Measurements from ENCODE around the gene ZBTB21.

The ZBTB21 gene

DNA sequence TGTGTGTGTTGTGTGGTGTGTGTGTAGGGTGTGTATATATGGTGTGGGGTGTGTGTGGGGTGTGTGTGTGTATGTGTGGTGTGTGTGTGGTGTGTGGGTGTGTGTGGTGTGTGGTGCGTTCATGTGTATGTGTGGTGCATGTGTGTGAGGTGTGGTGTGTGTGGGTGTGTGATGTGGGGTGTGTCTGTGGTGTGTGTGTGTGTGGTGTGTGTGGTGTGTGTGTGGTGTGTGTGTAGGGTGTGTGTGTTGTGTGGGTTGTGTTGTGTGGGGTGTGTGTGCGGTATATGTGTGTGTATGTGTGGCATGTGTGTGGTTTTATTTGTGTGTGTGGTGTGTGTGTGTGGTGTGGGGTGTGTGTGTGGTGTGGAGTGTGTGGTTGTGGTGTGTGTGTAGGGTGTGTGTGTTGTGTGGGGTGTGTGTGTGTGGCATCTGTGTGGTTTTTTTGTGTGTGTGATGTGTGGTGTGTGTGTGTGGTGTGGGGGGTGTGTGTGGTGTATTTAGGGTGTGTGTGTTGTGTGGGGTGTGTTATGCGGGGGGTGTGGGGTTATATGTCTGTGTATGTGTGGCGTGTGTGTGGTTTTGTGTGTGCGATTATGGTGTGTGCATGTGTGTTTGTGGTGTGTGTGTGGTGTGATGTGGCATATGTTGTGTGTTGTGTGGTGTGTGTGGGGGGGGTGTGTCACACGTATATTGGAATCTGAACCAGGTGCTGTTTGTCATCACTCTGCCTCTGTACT is 17.1 kb upstream of the ZBTB21 start:
- H3K27me3 ChIP-seq (ENCODE audit: insufficient read depth, low read length): no peaks in the 10 kb centered on the region
- peaks cover 4% of the 10 kb centered on the region; the same call in 1 of the 2 replicates for H3K4me1 ChIP-seq (ENCODE audit: insufficient read depth, low read length)
- H3K36me3 ChIP-seq (ENCODE audit: insufficient read depth, low read depth, low read length): no peaks in the 10 kb centered on the region
- H3K9ac ChIP-seq (ENCODE audit: low read depth, low read length): no peak overlapping the region
- H3K4me3 ChIP-seq (ENCODE audit: low read length): no peak overlapping the region
- H3K27ac ChIP-seq (ENCODE audit: low read length): no peak overlapping the region
- no peaks in the 10 kb centered on the region for H3K9me3 ChIP-seq (ENCODE audit: insufficient read depth, low read depth, low read length)

- Histone ChIP-seq H3K27ac (ENCODE audit: low read length) (no peak overlapping the region), H3K27me3 (ENCODE audit: insufficient read depth, low read length) (peaks cover 5% of the 10 kb centered on the region), H3K9me3 (ENCODE audit: insufficient read depth, low read depth, low read length) (no peaks in the 10 kb centered on the region), H3K9ac (ENCODE audit: low read depth, low read length) (no peak overlapping the region), H3K36me3 (ENCODE audit: insufficient read depth, low read depth, low read length) (no peaks in the 10 kb centered on the region), H3K4me1 (ENCODE audit: insufficient read depth, low read length) (peaks cover 12% of the 10 kb centered on the region; the same call in 1 of the 2 replicates), H3K4me3 (ENCODE audit: low read length) (no peak overlapping the region)
Observed at GRCh38 chr21:42026082-42026435, 15.9 kb upstream of the ZBTB21 start.

GRCh38 chr21:42025376-42026081 is 15.4 kb upstream of the ZBTB21 start:
- Histone ChIP-seq H3K4me3 (ENCODE audit: low read length) (no peak overlapping the region), H3K4me1 (ENCODE audit: insufficient read depth, low read length) (peaks cover 12% of the 10 kb centered on the region; the same call in 1 of the 2 replicates), H3K9me3 (ENCODE audit: insufficient read depth, low read depth, low read length) (no peaks in the 10 kb centered on the region), H3K27me3 (ENCODE audit: insufficient read depth, low read length) (peaks cover 10% of the 10 kb centered on the region), H3K9ac (ENCODE audit: low read depth, low read length) (no peak overlapping the region), H3K27ac (ENCODE audit: low read length) (no peak overlapping the region), H3K36me3 (ENCODE audit: insufficient read depth, low read depth, low read length) (no peaks in the 10 kb centered on the region)

- H3K4me1 ChIP-seq (ENCODE audit: insufficient read depth, low read length): peaks cover 12% of the 10 kb centered on the region; the same call in 1 of the 2 replicates
- H3K27ac ChIP-seq (ENCODE audit: low read length): no peak overlapping the region
- peak overlapping the region; percentile 25; the same call in 1 of the 2 replicates for H3K9ac ChIP-seq (ENCODE audit: low read depth, low read length)
- H3K9me3 ChIP-seq (ENCODE audit: insufficient read depth, low read depth, low read length): no peaks in the 10 kb centered on the region
- no peak overlapping the region for H3K4me3 ChIP-seq (ENCODE audit: low read length)
- H3K27me3 ChIP-seq (ENCODE audit: insufficient read depth, low read length): peaks cover 16% of the 10 kb centered on the region
- H3K36me3 ChIP-seq (ENCODE audit: insufficient read depth, low read depth, low read length): no peaks in the 10 kb centered on the region
Observed at GRCh38 chr21:42022906-42023305, 12.7 kb upstream of the ZBTB21 start.

GRCh38 chr21:42022091-42022430 is 11.9 kb upstream of the ZBTB21 start:
- peaks cover 16% of the 10 kb centered on the region for H3K27me3 ChIP-seq (ENCODE audit: insufficient read depth, low read length)
- no peak overlapping the region for H3K27ac ChIP-seq (ENCODE audit: low read length)
- peak overlapping the region; percentile 38; the same call in 1 of the 2 replicates for H3K4me3 ChIP-seq (ENCODE audit: low read length)
- peak overlapping the region; percentile 25; the same call in 1 of the 2 replicates for H3K9ac ChIP-seq (ENCODE audit: low read depth, low read length)
- H3K4me1 ChIP-seq (ENCODE audit: insufficient read depth, low read length): peaks cover 12% of the 10 kb centered on the region; the same call in 1 of the 2 replicates
- H3K9me3 ChIP-seq (ENCODE audit: insufficient read depth, low read depth, low read length): no peaks in the 10 kb centered on the region
- H3K36me3 ChIP-seq (ENCODE audit: insufficient read depth, low read depth, low read length): no peaks in the 10 kb centered on the region

GRCh38 chr21:42021371-42022090 is 11.4 kb upstream of the ZBTB21 start:
- Histone ChIP-seq H3K9ac (ENCODE audit: low read depth, low read length) (peak overlapping the region; percentile 25; the same call in 1 of the 2 replicates), H3K4me1 (ENCODE audit: insufficient read depth, low read length) (peaks cover 12% of the 10 kb centered on the region; the same call in 1 of the 2 replicates), H3K27ac (ENCODE audit: low read length) (no peak overlapping the region)

GRCh38 chr21:42019706-42020105 is 9.5 kb upstream of the ZBTB21 start:
- no peak overlapping the region for H3K9ac ChIP-seq (ENCODE audit: low read depth, low read length)
- no peak overlapping the region for H3K27ac ChIP-seq (ENCODE audit: low read length)
- no peak overlapping the region for H3K4me3 ChIP-seq (ENCODE audit: low read length)
- no peaks in the 10 kb centered on the region for H3K36me3 ChIP-seq (ENCODE audit: insufficient read depth, low read depth, low read length)
- peaks cover 16% of the 10 kb centered on the region for H3K27me3 ChIP-seq (ENCODE audit: insufficient read depth, low read length)
- H3K4me1 ChIP-seq (ENCODE audit: insufficient read depth, low read length): peaks cover 12% of the 10 kb centered on the region; the same call in 1 of the 2 replicates
- no peaks in the 10 kb centered on the region for H3K9me3 ChIP-seq (ENCODE audit: insufficient read depth, low read depth, low read length)

More at GRCh38 chr21:42021371-42022090, 11.4 kb upstream of the ZBTB21 start:
- H3K4me3 ChIP-seq (ENCODE audit: low read length): peak overlapping the region; percentile 38; the same call in 1 of the 2 replicates
- H3K27me3 ChIP-seq (ENCODE audit: insufficient read depth, low read length): peaks cover 16% of the 10 kb centered on the region
- H3K9me3 ChIP-seq (ENCODE audit: insufficient read depth, low read depth, low read length): no peaks in the 10 kb centered on the region
- H3K36me3 ChIP-seq (ENCODE audit: insufficient read depth, low read depth, low read length): no peaks in the 10 kb centered on the region

GRCh38 chr21:42019101-42019605 is 9.0 kb upstream of the ZBTB21 start:
- Histone ChIP-seq H3K27ac (ENCODE audit: low read length) (no peak overlapping the region), H3K9ac (ENCODE audit: low read depth, low read length) (no peak overlapping the region), H3K36me3 (ENCODE audit: insufficient read depth, low read depth, low read length) (no peaks in the 10 kb centered on the region), H3K4me1 (ENCODE audit: insufficient read depth, low read length) (peaks cover 12% of the 10 kb centered on the region; the same call in 1 of the 2 replicates), H3K4me3 (ENCODE audit: low read length) (no peak overlapping the region), H3K9me3 (ENCODE audit: insufficient read depth, low read depth, low read length) (no peaks in the 10 kb centered on the region), H3K27me3 (ENCODE audit: insufficient read depth, low read length) (peaks cover 16% of the 10 kb centered on the region)

DNA sequence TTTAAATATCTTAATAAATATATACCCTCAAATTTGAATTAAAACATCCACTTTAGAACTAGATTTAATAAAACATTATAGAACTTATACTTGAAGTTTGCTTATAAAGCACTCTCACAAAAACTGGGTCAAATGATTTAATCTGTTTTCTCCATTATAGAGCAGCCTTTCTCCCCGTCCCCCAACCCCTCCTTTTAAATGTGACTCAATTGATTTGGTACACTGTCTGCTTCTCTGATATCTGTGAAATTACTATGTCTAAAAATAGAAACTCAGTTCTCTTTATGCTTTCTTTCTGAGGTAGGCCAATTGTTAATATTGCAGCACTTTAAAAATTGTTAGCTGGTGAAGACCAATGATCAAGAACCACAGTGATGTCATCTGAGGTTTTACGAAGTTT is 6.9 kb upstream of the ZBTB21 start:
- H3K27me3 ChIP-seq (ENCODE audit: insufficient read depth, low read length): peaks cover 31% of the 10 kb centered on the region
- H3K4me1 ChIP-seq (ENCODE audit: insufficient read depth, low read length): peaks cover 6% of the 10 kb centered on the region; the same call in 1 of the 2 replicates
- no peak overlapping the region for H3K9ac ChIP-seq (ENCODE audit: low read depth, low read length)
- no peak overlapping the region for H3K4me3 ChIP-seq (ENCODE audit: low read length)
- H3K36me3 ChIP-seq (ENCODE audit: insufficient read depth, low read depth, low read length): no peaks in the 10 kb centered on the region
- H3K9me3 ChIP-seq (ENCODE audit: insufficient read depth, low read depth, low read length): no peaks in the 10 kb centered on the region
- H3K27ac ChIP-seq (ENCODE audit: low read length): no peak overlapping the region

GRCh38 chr21:42016364-42016985 is 6.3 kb upstream of the ZBTB21 start:
- no peak overlapping the region for H3K9ac ChIP-seq (ENCODE audit: low read depth, low read length)
- H3K4me1 ChIP-seq (ENCODE audit: insufficient read depth, low read length): peaks cover 3% of the 10 kb centered on the region; the same call in 1 of the 2 replicates
- peaks cover 36% of the 10 kb centered on the region for H3K27me3 ChIP-seq (ENCODE audit: insufficient read depth, low read length)
- H3K27ac ChIP-seq (ENCODE audit: low read length): no peak overlapping the region
- no peaks in the 10 kb centered on the region for H3K9me3 ChIP-seq (ENCODE audit: insufficient read depth, low read depth, low read length)
- no peaks in the 10 kb centered on the region for H3K36me3 ChIP-seq (ENCODE audit: insufficient read depth, low read depth, low read length)
- H3K4me3 ChIP-seq (ENCODE audit: low read length): no peak overlapping the region

DNA sequence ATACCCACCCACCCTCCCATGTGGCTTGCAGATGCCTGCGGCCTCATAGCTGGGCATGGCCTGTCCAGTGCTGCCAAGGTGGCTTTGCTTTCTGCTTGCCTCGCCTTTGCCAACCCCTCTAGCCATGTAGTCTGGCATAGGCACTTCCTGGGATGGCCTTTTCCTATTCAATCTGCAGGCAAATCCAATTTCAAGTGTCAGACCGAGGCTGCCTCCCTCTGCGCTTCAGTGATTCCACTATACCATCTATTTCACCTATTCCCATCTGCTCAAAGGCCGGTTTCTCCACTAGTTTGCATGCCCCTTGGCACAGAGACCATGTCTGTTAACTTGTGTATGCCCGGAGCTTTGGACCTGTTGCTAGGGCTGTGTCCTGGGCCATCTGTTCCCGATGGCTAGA is 3.8 kb upstream of the ZBTB21 start:
- Histone ChIP-seq H3K27ac (ENCODE audit: low read length) (no peak overlapping the region), H3K4me1 (ENCODE audit: insufficient read depth, low read length) (no peaks in the 10 kb centered on the region; the same call in 1 of the 2 replicates), H3K9ac (ENCODE audit: low read depth, low read length) (no peak overlapping the region), H3K4me3 (ENCODE audit: low read length) (no peak overlapping the region), H3K9me3 (ENCODE audit: insufficient read depth, low read depth, low read length) (no peaks in the 10 kb centered on the region), H3K27me3 (ENCODE audit: insufficient read depth, low read length) (peaks cover 27% of the 10 kb centered on the region), H3K36me3 (ENCODE audit: insufficient read depth, low read depth, low read length) (no peaks in the 10 kb centered on the region)

Measured in iPS-20b (cell line).